ENCODE data around the gene EMC6.

EMC6 gene

GRCh38 chr17:3712811-3713463 lies 44.3 kb downstream of the EMC6 start:
- no peak for DNase-seq

GRCh38 chr17:3715296-3715695 lies 46.7 kb downstream of the EMC6 start:
- DNase-seq = no peak

GRCh38 chr17:3718201-3718600 lies 49.6 kb downstream of the EMC6 start:
- no peak for DNase-seq

- DNase-seq = no peak
Measured at GRCh38 chr17:3719265-3719664, 50.7 kb downstream of the EMC6 start.

Measured in CD4-positive, alpha-beta T cell treated with Interleukin-6 for 4 hours (primary cell).